Hematopoietic multipotent progenitor cell treated with erythropoietin and hydrocortisone succinate and interleukin-3 and kit ligand, for 8 days (in vitro differentiated cells): ENCODE measurements around the gene ZNF503.
A peak's percentile ranks its signal among the peaks of the same experiment; 100 is the strongest.

Experiments
- DNase-seq: peaks from one replicate; pipeline ENCODE4 v3.0.0-alpha.2; 2015

The ZNF503 gene

GRCh38 chr10:75431180-75432111 lies 29.9 kb upstream of the ZNF503 start, which contains the start of gene LRMDA:
TSS of gene LRMDA (plus strand) at chr10:75431624.
- peak; percentile 62 for DNase-seq

GRCh38 chr10:75430000-75430763 lies 28.6 kb upstream of the ZNF503 start:
- peak; percentile 79 for DNase-seq

- DNase-seq: peak; percentile 17
Observed at GRCh38 chr10:75429159-75429827, 27.7 kb upstream of the ZNF503 start.

- no peak for DNase-seq
Observed at GRCh38 chr10:75428434-75429158, 27.0 kb upstream of the ZNF503 start.

- DNase-seq: no peak
Observed at GRCh38 chr10:75427951-75428350, 26.4 kb upstream of the ZNF503 start.

- no peak for DNase-seq
Observed at GRCh38 chr10:75426880-75427279, 25.3 kb upstream of the ZNF503 start.

GRCh38 chr10:75425291-75426079 lies 23.9 kb upstream of the ZNF503 start:
- no peak for DNase-seq

GRCh38 chr10:75424571-75424970 lies 23.0 kb upstream of the ZNF503 start:
- no peak for DNase-seq

GRCh38 chr10:75422913-75423312 lies 21.3 kb upstream of the ZNF503 start:
- DNase-seq: no peak

GRCh38 chr10:75418712-75419111 lies 17.1 kb upstream of the ZNF503 start:
- DNase-seq: no peak

- DNase-seq: no peak
Observed at GRCh38 chr10:75418293-75418692, 16.7 kb upstream of the ZNF503 start.

- no peak for DNase-seq
Observed at GRCh38 chr10:75417522-75417927, 16.0 kb upstream of the ZNF503 start.

- no peak for DNase-seq
Observed at GRCh38 chr10:75414527-75414926, 13.0 kb upstream of the ZNF503 start.

GRCh38 chr10:75410132-75411005 lies 8.8 kb upstream of the ZNF503 start:
- no peak for DNase-seq

- DNase-seq: no peak
Observed at GRCh38 chr10:75408911-75409885, 7.6 kb upstream of the ZNF503 start.

- DNase-seq: no peak
Observed at GRCh38 chr10:75408509-75408875, 6.9 kb upstream of the ZNF503 start.

- DNase-seq: no peak
Observed at GRCh38 chr10:75407713-75408508, 6.3 kb upstream of the ZNF503 start.

- DNase-seq: no peak
Observed at GRCh38 chr10:75407224-75407712, 5.7 kb upstream of the ZNF503 start.
